Prostate gland (tissue), 2 donors: ENCODE results near the gene TSLP. TPM values are rescaled to one million over a fixed set of nuclear protein-coding genes. Genes with fewer than 3 reads are reported as not detected.

ENCODE experiments used
- DNase-seq: peaks from one replicate; pipeline ENCODE4 v3.0.0-alpha.2; 2019; ENCODE audit warnings: low spot score
- H3K27ac ChIP-seq, 2 donors: fragments of 200-600 bp; sonication (generic); 2 replicates each; pipeline ENCODE4 v1.5.1; 2017 to 2019
- H3K27me3 ChIP-seq: fragments of 200-600 bp; sonication (generic); replicated peaks from 2 replicates; pipeline ENCODE4 v1.5.1; 2019; ENCODE audit not compliant: insufficient read depth
- H3K36me3 ChIP-seq, 2 donors: fragments of 200-600 bp; sonication (generic); 1 replicate in 1 of 2; 2 replicates in 1 of 2; pipeline versions ENCODE4 v1.5.1 to v1.8.1; 2017 to 2019
- H3K4me1 ChIP-seq: fragments of 200-600 bp; sonication (generic); replicated peaks from 2 replicates; pipeline ENCODE4 v1.5.1; 2019
- H3K4me3 ChIP-seq, 2 donors: fragments of 200-600 bp; sonication (generic); 2 replicates each; pipeline ENCODE4 v1.5.1; 2017 to 2019
- H3K9me3 ChIP-seq: fragments of 200-600 bp; sonication (generic); 2 replicates; pipeline ENCODE4 v1.5.1; 2017
- POLR2A ChIP-seq: fragments of 450-650 bp; IDR thresholded peaks from one replicate; pipeline ENCODE4 v1.6.1; 2016; ENCODE audit warnings: antibody characterized with exemption, mild to moderate bottlenecking
- POLR2AphosphoS5 ChIP-seq: sonication (generic); formaldehyde crosslinking; IDR thresholded peaks from one replicate; pipeline ENCODE4 v1.6.1; 2017; ENCODE audit warnings: antibody characterized with exemption
- WGBS: methylation state at CpG from one replicate; pipeline ENCODE4 v1.1.5; 2018; 5-methylcytosine and 5-hydroxymethylcytosine counted together
- intact Hi-C: fragments of 100-400 bp; cut with DNase I; formaldehyde crosslinking; loops from one replicate; pipeline ENCODE4 v1.14.2; 2022
- total RNA-seq, 2 donors: library from RNA; depleted of rRNA; stranded (reverse); fragments of >200 nt; gene quantifications; one replicate each; pipeline ENCODE4 v1.1.0, GENCODE V29; 2016
- TF ChIP-seq, protein P1 (sequence below), 4 experiments: fragments of 200-600 bp in 2 of 4; fragments of 450-650 bp in 2 of 4; sonication (generic) in 2 of 4; IDR thresholded peaks; 1 replicate in 3 of 4; 2 replicates in 1 of 4; pipeline ENCODE4 v1.5.1; 2016 to 2019; ENCODE audit warnings: antibody characterized with exemption in 4 of 4, mild to moderate bottlenecking in 2 of 4, moderate library complexity in 2 of 4

The TSLP gene
- total RNA-seq, 2 donors from 2014 or later: 0.97 to 1.0 TPM

DNA sequence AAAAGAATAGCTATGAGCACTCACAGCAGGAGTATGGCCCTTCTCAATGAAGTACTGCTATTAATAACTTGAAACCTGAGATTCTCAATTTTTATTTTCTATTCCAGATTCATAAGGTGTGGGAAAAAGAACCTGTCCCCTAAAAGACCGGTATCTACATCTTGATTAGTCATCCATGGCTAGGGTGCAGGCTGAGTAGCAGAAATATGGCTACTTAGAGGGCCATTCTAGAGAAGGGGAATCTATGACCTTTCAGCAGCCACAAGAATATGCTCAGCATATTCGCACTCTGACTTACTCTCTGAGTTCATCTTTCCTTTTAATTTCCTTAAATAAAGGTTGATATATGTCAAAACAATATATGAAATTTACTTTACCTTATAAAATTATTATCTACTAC, 48.3 kb downstream of the TSLP start:
- 86% methylated on average over 2 of the region's 2 CpGs for WGBS
- H3K36me3 ChIP-seq: peaks cover 0 to 4% of the 10 kb centered on the region in 2 donors
- H3K4me3 ChIP-seq: no peak overlapping the region
- no peak overlapping the region for H3K27ac ChIP-seq
- H3K9me3 ChIP-seq: no peaks in the 10 kb centered on the region
- H3K4me1 ChIP-seq: no peaks in the 10 kb centered on the region
- no peak for DNase-seq
- intact Hi-C loops: no loop called here
- H3K27me3 ChIP-seq: no peaks in the 10 kb centered on the region
- no peak for TF ChIP-seq POLR2A
- no peak for TF ChIP-seq POLR2AphosphoS5
- TF ChIP-seq, protein P1, sequence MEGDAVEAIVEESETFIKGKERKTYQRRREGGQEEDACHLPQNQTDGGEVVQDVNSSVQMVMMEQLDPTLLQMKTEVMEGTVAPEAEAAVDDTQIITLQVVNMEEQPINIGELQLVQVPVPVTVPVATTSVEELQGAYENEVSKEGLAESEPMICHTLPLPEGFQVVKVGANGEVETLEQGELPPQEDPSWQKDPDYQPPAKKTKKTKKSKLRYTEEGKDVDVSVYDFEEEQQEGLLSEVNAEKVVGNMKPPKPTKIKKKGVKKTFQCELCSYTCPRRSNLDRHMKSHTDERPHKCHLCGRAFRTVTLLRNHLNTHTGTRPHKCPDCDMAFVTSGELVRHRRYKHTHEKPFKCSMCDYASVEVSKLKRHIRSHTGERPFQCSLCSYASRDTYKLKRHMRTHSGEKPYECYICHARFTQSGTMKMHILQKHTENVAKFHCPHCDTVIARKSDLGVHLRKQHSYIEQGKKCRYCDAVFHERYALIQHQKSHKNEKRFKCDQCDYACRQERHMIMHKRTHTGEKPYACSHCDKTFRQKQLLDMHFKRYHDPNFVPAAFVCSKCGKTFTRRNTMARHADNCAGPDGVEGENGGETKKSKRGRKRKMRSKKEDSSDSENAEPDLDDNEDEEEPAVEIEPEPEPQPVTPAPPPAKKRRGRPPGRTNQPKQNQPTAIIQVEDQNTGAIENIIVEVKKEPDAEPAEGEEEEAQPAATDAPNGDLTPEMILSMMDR (IDR thresholded peaks at IDR 0.05): no peak

DNA sequence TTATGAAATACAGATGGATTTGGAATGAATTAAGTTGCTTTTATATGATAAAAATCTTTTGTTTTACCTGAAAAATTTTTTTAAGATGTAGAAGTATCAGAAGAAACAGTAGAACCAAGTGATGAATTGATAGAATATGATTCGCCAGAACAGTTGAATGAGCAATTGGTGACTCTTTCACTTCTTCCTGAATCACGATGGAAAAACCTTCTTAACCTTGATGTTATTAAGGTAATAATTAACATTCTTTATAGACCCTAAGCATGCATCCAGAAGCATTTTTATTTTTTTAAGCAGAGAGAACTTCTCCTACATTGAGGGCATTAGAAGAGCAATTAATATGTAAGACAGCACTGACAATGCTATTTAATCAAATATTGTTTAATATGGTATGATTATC, 49.4 kb downstream of the TSLP start:
- no peak for DNase-seq
- H3K27me3 ChIP-seq: no peaks in the 10 kb centered on the region
- peaks cover 0 to 4% of the 10 kb centered on the region in 2 donors for H3K36me3 ChIP-seq
- no peaks in the 10 kb centered on the region for H3K9me3 ChIP-seq
- no peak overlapping the region for H3K27ac ChIP-seq
- no peak overlapping the region for H3K4me3 ChIP-seq
- intact Hi-C loops: no loop called here
- 78% methylated on average over 2 of the region's 2 CpGs for WGBS
- TF ChIP-seq, protein P1 (IDR thresholded peaks at IDR 0.05): no peak
- TF ChIP-seq POLR2AphosphoS5: no peak
- TF ChIP-seq POLR2A: no peak
- no peaks in the 10 kb centered on the region for H3K4me1 ChIP-seq

DNA sequence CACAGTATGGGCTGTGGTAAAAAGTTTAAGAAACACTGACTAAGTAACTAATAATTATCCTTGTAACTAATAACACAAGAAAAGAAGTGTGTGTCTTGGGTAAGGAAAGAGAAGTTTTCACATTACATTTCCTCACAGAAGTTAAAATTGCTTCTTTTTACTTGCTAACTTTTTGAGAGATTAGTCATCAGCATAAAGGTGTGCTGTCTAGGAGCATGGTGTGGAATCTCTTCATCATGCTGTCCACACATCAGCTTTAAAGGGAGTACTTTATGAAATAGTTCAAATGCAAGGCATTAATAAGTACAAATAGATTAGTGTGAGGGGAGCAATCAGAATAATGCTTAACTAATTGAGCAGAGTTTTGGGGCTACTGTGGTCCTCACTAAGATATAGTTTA, 50.4 kb downstream of the TSLP start:
- H3K27ac ChIP-seq: no peak overlapping the region
- intact Hi-C loops: no loop called here
- H3K36me3 ChIP-seq: peaks cover 0 to 4% of the 10 kb centered on the region in 2 donors
- H3K4me3 ChIP-seq: no peak overlapping the region
- no peaks in the 10 kb centered on the region for H3K4me1 ChIP-seq
- H3K9me3 ChIP-seq: no peaks in the 10 kb centered on the region
- DNase-seq: no peak
- no peaks in the 10 kb centered on the region for H3K27me3 ChIP-seq
- TF ChIP-seq POLR2A: no peak
- TF ChIP-seq POLR2AphosphoS5: no peak
- TF ChIP-seq, protein P1 (IDR thresholded peaks at IDR 0.05): no peak

DNA sequence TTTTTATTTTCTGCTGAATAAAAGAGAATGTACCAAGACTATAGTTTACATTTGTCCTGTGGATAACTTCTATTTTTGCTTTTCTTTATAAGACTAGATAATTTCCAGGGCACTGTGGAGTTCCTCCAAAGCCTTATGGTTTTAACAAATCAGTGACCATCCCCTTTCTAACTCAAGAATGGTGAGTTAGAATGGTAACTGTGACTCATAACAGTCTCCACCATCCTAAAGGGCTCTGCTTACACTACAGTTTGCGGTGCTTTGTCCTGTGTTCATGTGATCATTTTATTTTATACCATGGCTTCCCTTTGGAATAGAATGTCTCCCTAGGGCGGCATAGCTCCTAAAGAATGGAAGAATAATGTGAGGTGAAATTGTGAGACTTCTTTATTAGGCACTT, 50.9 kb downstream of the TSLP start:
- Histone ChIP-seq H3K27ac (no peak overlapping the region), H3K36me3 (peaks cover 0 to 4% of the 10 kb centered on the region in 2 donors), H3K4me1 (no peaks in the 10 kb centered on the region), H3K9me3 (no peaks in the 10 kb centered on the region), H3K4me3 (no peak overlapping the region), H3K27me3 (no peaks in the 10 kb centered on the region)
- intact Hi-C loops: no loop called here
- no peak for DNase-seq
- 71% methylated on average over 2 of the region's 2 CpGs for WGBS
- no peak for TF ChIP-seq POLR2AphosphoS5
- TF ChIP-seq, protein P1 (IDR thresholded peaks at IDR 0.05): no peak
- no peak for TF ChIP-seq POLR2A

DNA sequence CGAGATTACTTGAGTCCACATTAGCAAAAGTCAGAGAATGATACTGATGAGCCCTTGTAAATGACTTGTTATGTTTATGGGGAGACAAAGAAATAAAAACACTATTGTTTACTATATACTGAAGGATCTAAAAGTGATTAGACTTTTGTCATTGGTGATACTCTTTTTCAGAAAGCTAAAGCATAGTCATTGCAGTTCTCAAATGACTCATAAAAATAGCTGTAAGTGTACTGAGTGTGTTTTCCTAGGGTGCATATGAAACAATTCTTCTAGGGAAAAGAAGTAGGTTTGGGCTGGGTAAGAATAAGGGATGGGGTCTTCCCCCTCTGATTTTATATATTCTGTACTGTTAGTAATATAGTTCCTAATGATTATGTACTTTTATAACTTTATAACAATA, 53.3 kb downstream of the TSLP start:
- TF ChIP-seq POLR2AphosphoS5: no peak
- TF ChIP-seq, protein P1 (IDR thresholded peaks at IDR 0.05): no peak
- no peak for TF ChIP-seq POLR2A
- Histone ChIP-seq H3K4me1 (no peaks in the 10 kb centered on the region), H3K9me3 (no peaks in the 10 kb centered on the region), H3K4me3 (no peak overlapping the region), H3K27me3 (no peaks in the 10 kb centered on the region), H3K27ac (no peak overlapping the region), H3K36me3 (peaks cover 0 to 4% of the 10 kb centered on the region in 2 donors)
- no peak for DNase-seq
- WGBS: 76% methylated on average over 1 of the region's 1 CpG
- intact Hi-C loops: no loop called here
